Activated CD8-positive, alpha-beta memory T cell treated with anti-CD3 and anti-CD28 coated beads, Interleukin-2, amount 50 U/mL, for 48 hours (primary cell): ENCODE data around the gene HPS6.
A peak's percentile ranks its signal among the peaks of the same experiment; 100 is the strongest.

Source experiments
- DNase-seq: peaks from one replicate; pipeline ENCODE4 v3.0.0-alpha.2; 2020

The HPS6 gene

GRCh38 chr10:102069071-102069470 is 3.9 kb downstream of the HPS6 start:
- DNase-seq: no peak

- DNase-seq: peak; percentile 89
Measured at GRCh38 chr10:102072673-102073527, 7.8 kb downstream of the HPS6 start.

- no peak for DNase-seq
Measured at GRCh38 chr10:102083541-102083940, 18.4 kb downstream of the HPS6 start.

- DNase-seq: no peak
Measured at GRCh38 chr10:102085336-102085735, 20.2 kb downstream of the HPS6 start.

- DNase-seq: no peak
Measured at GRCh38 chr10:102086196-102086595, 21.0 kb downstream of the HPS6 start.

- no peak for DNase-seq
Measured at GRCh38 chr10:102090772-102091171, 25.6 kb downstream of the HPS6 start.

- no peak for DNase-seq
Measured at GRCh38 chr10:102096449-102096848, 31.3 kb downstream of the HPS6 start.

- DNase-seq: no peak
Measured at GRCh38 chr10:102101152-102101551, 36.0 kb downstream of the HPS6 start.

- DNase-seq: no peak
Measured at GRCh38 chr10:102102421-102102820, 37.3 kb downstream of the HPS6 start.

GRCh38 chr10:102106998-102107397 is 41.8 kb downstream of the HPS6 start:
- no peak for DNase-seq

GRCh38 chr10:102109166-102110116 is 44.3 kb downstream of the HPS6 start:
- no peak for DNase-seq

- DNase-seq: no peak
Measured at GRCh38 chr10:102111276-102111675, 46.1 kb downstream of the HPS6 start.

GRCh38 chr10:102112210-102112817 is 47.2 kb downstream of the HPS6 start:
- no peak for DNase-seq

- DNase-seq: no peak
Measured at GRCh38 chr10:102113261-102113955, 48.3 kb downstream of the HPS6 start.

GRCh38 chr10:102113956-102114857 is 49.1 kb downstream of the HPS6 start:
- DNase-seq: peak; percentile 60

- peak; percentile 92 for DNase-seq
Measured at GRCh38 chr10:102114861-102115618, 49.9 kb downstream of the HPS6 start.

GRCh38 chr10:102115775-102116174 is 50.6 kb downstream of the HPS6 start:
- DNase-seq: no peak

- DNase-seq: no peak
Measured at GRCh38 chr10:102116656-102117055, 51.5 kb downstream of the HPS6 start.
